ENCODE results near the gene ADSL. TPM values are rescaled to one million over a fixed set of nuclear protein-coding genes. Genes with fewer than 3 reads are reported as not detected.

Gene ADSL
- total RNA-seq, 1 donor from 2014 or later, result 153 TPM

- no peak for TF ChIP-seq CTCF (IDR thresholded peaks at IDR 0.05; ENCODE audit: insufficient read depth, low read length, poor library complexity, severe bottlenecking)
- Histone ChIP-seq H3K27me3 (ENCODE audit: control insufficient read depth, insufficient read depth, low read length) (no peaks in the 10 kb centered on the region), H3K36me3 (ENCODE audit: control insufficient read depth, insufficient read depth, low read length) (no peaks in the 10 kb centered on the region), H3K4me3 (ENCODE audit: low read depth, low read length) (no peak overlapping the region)
- no peak for DNase-seq (ENCODE audit: low read depth)
These were observed 51.1 kb downstream of the ADSL start for GRCh38 chr22:40397396-40397795.

GRCh38 chr22:40399621-40400020, 53.3 kb downstream of the ADSL start:
- no peak for TF ChIP-seq CTCF (IDR thresholded peaks at IDR 0.05; ENCODE audit: insufficient read depth, low read length, poor library complexity, severe bottlenecking)
- Histone ChIP-seq H3K36me3 (ENCODE audit: control insufficient read depth, insufficient read depth, low read length) (peaks cover 2% of the 10 kb centered on the region), H3K27me3 (ENCODE audit: control insufficient read depth, insufficient read depth, low read length) (no peaks in the 10 kb centered on the region), H3K4me3 (ENCODE audit: low read depth, low read length) (no peak overlapping the region)
- DNase-seq (ENCODE audit: low read depth), result no peak

GRCh38 chr22:40400159-40400558, 53.9 kb downstream of the ADSL start:
- no peak for TF ChIP-seq CTCF (IDR thresholded peaks at IDR 0.05; ENCODE audit: insufficient read depth, low read length, poor library complexity, severe bottlenecking)
- H3K27me3 ChIP-seq (ENCODE audit: control insufficient read depth, insufficient read depth, low read length), result no peaks in the 10 kb centered on the region
- peaks cover 2% of the 10 kb centered on the region for H3K36me3 ChIP-seq (ENCODE audit: control insufficient read depth, insufficient read depth, low read length)
- no peak for DNase-seq (ENCODE audit: low read depth)
- no peak overlapping the region for H3K4me3 ChIP-seq (ENCODE audit: low read depth, low read length)

- no peak for DNase-seq (ENCODE audit: low read depth)
- H3K36me3 ChIP-seq (ENCODE audit: control insufficient read depth, insufficient read depth, low read length), result peaks cover 4% of the 10 kb centered on the region
- H3K27me3 ChIP-seq (ENCODE audit: control insufficient read depth, insufficient read depth, low read length), result no peaks in the 10 kb centered on the region
- TF ChIP-seq CTCF (IDR thresholded peaks at IDR 0.05; ENCODE audit: insufficient read depth, low read length, poor library complexity, severe bottlenecking), result no peak
- H3K4me3 ChIP-seq (ENCODE audit: low read depth, low read length), result no peak overlapping the region
These were observed 55.2 kb downstream of the ADSL start for GRCh38 chr22:40401532-40401931.

GRCh38 chr22:40401981-40402406, 55.7 kb downstream of the ADSL start:
- peaks cover 4% of the 10 kb centered on the region for H3K36me3 ChIP-seq (ENCODE audit: control insufficient read depth, insufficient read depth, low read length)
- no peaks in the 10 kb centered on the region for H3K27me3 ChIP-seq (ENCODE audit: control insufficient read depth, insufficient read depth, low read length)
- no peak overlapping the region for H3K4me3 ChIP-seq (ENCODE audit: low read depth, low read length)
- TF ChIP-seq CTCF (IDR thresholded peaks at IDR 0.05; ENCODE audit: insufficient read depth, low read length, poor library complexity, severe bottlenecking), result no peak
- no peak for DNase-seq (ENCODE audit: low read depth)

- no peak overlapping the region for H3K4me3 ChIP-seq (ENCODE audit: low read depth, low read length)
- H3K27me3 ChIP-seq (ENCODE audit: control insufficient read depth, insufficient read depth, low read length), result no peaks in the 10 kb centered on the region
- no peak for TF ChIP-seq CTCF (IDR thresholded peaks at IDR 0.05; ENCODE audit: insufficient read depth, low read length, poor library complexity, severe bottlenecking)
- H3K36me3 ChIP-seq (ENCODE audit: control insufficient read depth, insufficient read depth, low read length), result peaks cover 4% of the 10 kb centered on the region
- DNase-seq (ENCODE audit: low read depth), result no peak
These were observed 56.8 kb downstream of the ADSL start for GRCh38 chr22:40403141-40403540.

Data from kidney epithelial cell (primary cell).